AG04450 (cell line): ENCODE results near the gene C2orf78. TPM values are rescaled to one million over a fixed set of nuclear protein-coding genes. Genes with fewer than 3 reads are reported as not detected.
"Not testable (repeated sequence)": the region's sequence is repeated elsewhere in the genome, so short reads cannot be mapped to it uniquely, and the experiment has no call there.

ENCODE experiments used
- CTCF ChIA-PET: fragments of 300-600, 350-600 bp; formaldehyde crosslinking; extraction: SDS; loops from one replicate; lab custom pipeline; 2022; ENCODE audit warnings: antibody characterized with exemption, inconsistent platforms; lab: Charles Lee
- POLR2A ChIA-PET: fragments of 350-600 bp; formaldehyde crosslinking; extraction: SDS; loops from one replicate; lab custom pipeline; 2021; ENCODE audit warnings: antibody characterized with exemption, inconsistent platforms; lab: Yijun Ruan, JAX
- DNase-seq: peaks from one replicate; pipeline ENCODE4 v3.0.0-alpha.2; 2011; ENCODE audit warnings: low read depth, low spot score
- H3K27ac ChIP-seq: one replicate; pipeline ENCODE4 v1.5.1; 2012; ENCODE audit warnings: low read depth, low read length, control low read depth
- H3K27me3 ChIP-seq: one replicate; pipeline ENCODE4 v1.6.0; 2012; ENCODE audit warnings: low read length; ENCODE audit not compliant: control insufficient read depth, insufficient read depth
- H3K4me3 ChIP-seq: 2 replicates; pipeline ENCODE4 v1.5.1; 2011; ENCODE audit warnings: mild to moderate bottlenecking, low read depth, low read length, control low read depth
- H3K9me3 ChIP-seq: 2 replicates; pipeline ENCODE4 v1.5.1; 2012; ENCODE audit warnings: low read length; ENCODE audit not compliant: control insufficient read depth, insufficient read depth
- polyA plus RNA-seq: library from polyadenylated mRNA; depleted of rRNA; stranded (reverse); fragments of >200 nt; gene quantifications from 2 replicates; pipeline ENCODE4 v1.2.3, GENCODE V29; 2011
- TF ChIP-seq, protein P1 (sequence below): IDR thresholded peaks from 2 replicates; pipeline ENCODE4 v1.5.1; 2011; ENCODE audit warnings: low read depth, low read length, control low read depth, inconsistent platforms

Gene C2orf78
- polyA plus RNA-seq, 1 experiment = not detected

DNA sequence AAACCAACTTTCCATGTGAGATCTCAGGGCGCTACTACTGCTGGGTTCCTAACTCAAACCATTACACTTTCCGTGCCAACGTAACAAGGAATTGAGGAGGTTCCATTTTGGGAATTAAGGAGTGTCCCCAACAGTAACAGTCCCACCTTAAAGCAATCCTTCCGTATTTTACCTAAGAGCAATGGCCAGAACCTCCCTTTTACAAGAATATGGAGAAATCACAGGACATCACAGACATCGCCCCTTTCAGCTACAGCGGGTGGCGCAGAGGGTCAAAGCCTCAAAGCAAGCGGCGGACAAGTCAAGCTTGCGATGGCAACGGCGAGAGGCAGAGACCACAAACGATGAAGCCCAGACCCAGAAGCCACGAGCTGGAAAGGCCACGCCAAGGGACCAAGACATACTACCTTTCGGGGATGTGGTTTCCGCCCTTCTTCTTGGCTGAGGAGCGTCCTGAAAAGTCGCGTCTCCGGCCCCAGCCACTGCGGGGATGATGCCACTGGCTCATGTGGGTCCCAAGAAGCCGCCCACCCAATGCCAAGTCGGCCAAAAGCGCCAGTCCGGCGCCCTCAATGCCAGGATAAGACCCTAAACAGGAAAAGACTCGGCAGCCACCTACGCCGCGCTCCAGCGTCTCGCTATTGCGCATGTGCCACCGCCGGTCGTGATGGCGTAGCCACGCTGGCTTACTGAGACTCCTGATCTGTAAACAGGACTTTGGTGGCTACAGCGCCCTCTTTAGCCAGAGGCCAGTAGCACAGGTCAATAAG, 4.3 kb upstream of the C2orf78 start, which contains the start of gene DUSP11:
Gene DUSP11 (minus strand): TSS at position 637 of the 770 bp plus-strand sequence. CDS start 129 bp downstream, at position 508.
- TF ChIP-seq, protein P1, sequence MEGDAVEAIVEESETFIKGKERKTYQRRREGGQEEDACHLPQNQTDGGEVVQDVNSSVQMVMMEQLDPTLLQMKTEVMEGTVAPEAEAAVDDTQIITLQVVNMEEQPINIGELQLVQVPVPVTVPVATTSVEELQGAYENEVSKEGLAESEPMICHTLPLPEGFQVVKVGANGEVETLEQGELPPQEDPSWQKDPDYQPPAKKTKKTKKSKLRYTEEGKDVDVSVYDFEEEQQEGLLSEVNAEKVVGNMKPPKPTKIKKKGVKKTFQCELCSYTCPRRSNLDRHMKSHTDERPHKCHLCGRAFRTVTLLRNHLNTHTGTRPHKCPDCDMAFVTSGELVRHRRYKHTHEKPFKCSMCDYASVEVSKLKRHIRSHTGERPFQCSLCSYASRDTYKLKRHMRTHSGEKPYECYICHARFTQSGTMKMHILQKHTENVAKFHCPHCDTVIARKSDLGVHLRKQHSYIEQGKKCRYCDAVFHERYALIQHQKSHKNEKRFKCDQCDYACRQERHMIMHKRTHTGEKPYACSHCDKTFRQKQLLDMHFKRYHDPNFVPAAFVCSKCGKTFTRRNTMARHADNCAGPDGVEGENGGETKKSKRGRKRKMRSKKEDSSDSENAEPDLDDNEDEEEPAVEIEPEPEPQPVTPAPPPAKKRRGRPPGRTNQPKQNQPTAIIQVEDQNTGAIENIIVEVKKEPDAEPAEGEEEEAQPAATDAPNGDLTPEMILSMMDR = peak; percentile 98
- Histone ChIP-seq H3K27ac (peak within 1 kb of the TSS; percentile 89), H3K27me3 (no peaks in the 10 kb centered on the region), H3K4me3 (peak within 1 kb of the TSS; percentile 100), H3K9me3 (no peaks in the 10 kb centered on the region; the same call in 1 of the 2 replicates)
- ChIA-PET POLR2A (interaction anchor here (0.6 kb wide), 1 partner anchor 253 kb away, joined by 3 read pairs; no protein-coding TSS in a partner anchor), CTCF (interaction anchor here (0.7 kb wide), 1 partner anchor 16 kb away, joined by 3 read pairs; no protein-coding TSS in a partner anchor)
- peak; percentile 87 for DNase-seq

DNA sequence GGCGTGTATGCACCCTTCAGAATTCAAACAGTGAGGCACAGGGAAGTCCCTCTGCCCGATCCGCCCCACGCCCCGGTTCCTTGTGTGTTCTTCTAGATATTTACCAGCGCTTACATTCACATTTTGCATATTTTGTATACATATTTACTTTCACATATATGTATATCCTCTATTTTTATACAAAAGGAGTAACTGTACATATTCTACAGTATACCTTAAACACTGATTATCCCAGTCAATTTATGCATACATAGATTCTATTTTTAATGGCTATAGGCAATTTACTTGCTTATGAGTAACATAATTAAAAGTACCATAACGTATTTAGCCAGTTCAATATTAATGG, 3.8 kb upstream of the C2orf78 start:
- ChIA-PET POLR2A (no interaction called here), CTCF (interaction anchor here (0.9 to 1.2 kb wide), 2 partner anchors 13 to 44 kb away, joined by 4 read pairs; no protein-coding TSS in a partner anchor)
- TF ChIP-seq, protein P1 = no peak
- Histone ChIP-seq H3K9me3 (no peaks in the 10 kb centered on the region; the same call in 1 of the 2 replicates), H3K4me3 (peak overlapping the region; percentile 20), H3K27ac (no peak overlapping the region), H3K27me3 (no peaks in the 10 kb centered on the region)
- no peak for DNase-seq

DNA sequence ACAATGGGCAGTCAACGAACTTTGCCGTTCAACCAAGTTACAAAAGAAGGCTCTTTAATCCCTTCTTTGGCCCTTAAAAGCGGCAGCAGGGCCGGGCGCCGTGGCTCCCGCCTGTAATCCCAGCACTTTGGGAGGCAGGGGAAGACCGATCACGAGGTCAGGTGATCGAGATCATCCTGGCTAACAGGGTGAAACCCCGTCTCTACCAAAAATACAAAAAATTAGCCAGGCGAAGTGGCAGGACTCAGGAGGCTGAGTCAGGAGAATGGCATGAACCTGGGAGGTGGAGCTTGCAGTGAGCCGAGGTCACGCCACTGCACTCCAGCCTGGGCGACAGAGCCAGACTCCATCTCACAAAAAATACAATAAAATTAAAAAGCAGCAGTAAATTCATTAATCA, 581 bp upstream of the C2orf78 start:
- H3K27ac ChIP-seq, POLR2A ChIA-PET, DNase-seq, H3K9me3 ChIP-seq, H3K27me3 ChIP-seq, CTCF ChIA-PET, H3K4me3 ChIP-seq: not testable (repeated sequence)

DNA sequence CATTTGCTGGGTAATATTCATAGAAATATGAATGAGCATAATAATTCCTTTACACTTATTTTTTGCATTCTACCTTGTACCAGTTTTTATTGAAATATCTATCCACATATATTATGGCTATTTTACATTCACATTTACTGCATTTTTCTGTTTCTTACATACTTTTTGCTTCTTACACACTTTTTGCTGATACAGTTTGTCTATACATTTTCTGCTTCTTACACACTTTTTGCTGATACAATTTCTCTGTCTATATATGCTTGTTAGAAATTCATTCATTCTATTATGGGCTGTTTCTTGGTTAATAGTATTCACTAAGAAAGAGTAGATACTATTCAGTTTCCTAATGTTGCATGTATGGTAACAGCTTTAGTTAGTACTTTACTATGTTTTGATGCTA, 27.9 kb downstream of the C2orf78 start:
- Histone ChIP-seq H3K4me3 (no peak overlapping the region), H3K27me3 (peaks cover 25% of the 10 kb centered on the region), H3K27ac (no peak overlapping the region), H3K9me3 (no peaks in the 10 kb centered on the region)
- DNase-seq = no peak
- ChIA-PET CTCF (interaction anchor here (0.6 to 1.9 kb wide), 5 partner anchors 11 to 340 kb away, joined by 3 to 8 read pairs (median 5); no protein-coding TSS in a partner anchor), POLR2A (no interaction called here)
- TF ChIP-seq, protein P1 = no peak

DNA sequence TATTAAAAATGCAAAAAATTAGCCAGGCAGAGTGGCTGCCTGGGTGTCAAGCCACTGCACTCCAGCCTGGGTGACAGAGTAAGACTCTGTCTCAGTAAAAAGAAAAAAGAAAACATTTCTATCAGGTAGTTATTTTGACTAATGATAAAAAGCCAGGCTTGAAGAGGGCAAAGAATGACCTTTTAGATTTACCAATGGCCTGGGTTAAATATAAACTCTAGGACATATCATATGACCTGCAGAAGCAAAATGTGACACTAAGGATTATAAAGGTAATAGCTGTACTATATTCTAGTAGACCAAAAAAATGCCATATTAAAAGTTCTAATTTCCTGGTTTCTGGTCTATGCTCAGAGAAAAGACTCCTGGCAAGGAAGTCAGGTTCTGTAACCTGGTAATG, 28.7 kb downstream of the C2orf78 start:
- POLR2A ChIA-PET = no interaction called here
- peaks cover 25% of the 10 kb centered on the region for H3K27me3 ChIP-seq
- CTCF ChIA-PET = interaction anchor here (0.7 to 1.9 kb wide), 3 partner anchors 10 to 14 kb away, joined by 3 to 8 read pairs (median 5); no protein-coding TSS in a partner anchor
- H3K4me3 ChIP-seq = no peak overlapping the region
- TF ChIP-seq, protein P1 = no peak
- no peaks in the 10 kb centered on the region for H3K9me3 ChIP-seq
- no peak for DNase-seq
- H3K27ac ChIP-seq = no peak overlapping the region
